OCI-LY3 (cell line): ENCODE measurements around the gene SLC9C2.
"Not testable (repeated sequence)": the region's sequence is repeated elsewhere in the genome, so short reads cannot be mapped to it uniquely, and the experiment has no call there.

Experiments
- CTCF ChIP-seq: fragments of 200-600, 300-600 bp; sonication (generic); IDR thresholded peaks from 2 replicates; pipeline ENCODE4 v1.5.1; 2014; ENCODE audit warnings: antibody characterized with exemption, low read length, low read depth
- EZH2phosphoT487 ChIP-seq: fragments of 200-600 bp; shearing (Covaris generic); IDR thresholded peaks from 2 replicates; pipeline ENCODE4 v1.6.1; 2018; ENCODE audit warnings: antibody characterized with exemption, mixed run types, low read depth

GRCh38 chr1:173514503-173514902, 88.4 kb downstream of the SLC9C2 start:
- TF ChIP-seq CTCF, EZH2phosphoT487: not testable (repeated sequence)
